Fibroblast of lung (primary cell): ENCODE results near the gene RALA. TPM values are rescaled to one million over a fixed set of nuclear protein-coding genes. Genes with fewer than 3 reads are reported as not detected.

ENCODE experiments used
- DNase-seq, 2 donors: peaks; one replicate each; pipeline versions ENCODE4 v3.0.0 to v3.0.0-alpha.2; 2010; ENCODE audit warnings: low read depth in 2 of 2
- H2AFZ ChIP-seq: 2 replicates; pipeline ENCODE4 v1.5.1; 2012; ENCODE audit warnings: low read length, control low read depth, inconsistent platforms
- H3K27ac ChIP-seq: 2 replicates; pipeline ENCODE4 v1.5.1; 2011; ENCODE audit warnings: low read length, control low read depth; ENCODE audit not compliant: insufficient read depth
- H3K27me3 ChIP-seq: 2 replicates; pipeline ENCODE4 v1.5.1; 2011; ENCODE audit warnings: mild to moderate bottlenecking, low read length; ENCODE audit not compliant: control insufficient read depth, insufficient read depth
- H3K36me3 ChIP-seq: 2 replicates; pipeline ENCODE4 v1.5.1; 2011; ENCODE audit warnings: low read length; ENCODE audit not compliant: control insufficient read depth, insufficient read depth
- H3K4me1 ChIP-seq: 2 replicates; pipeline ENCODE4 v1.5.1; 2011; ENCODE audit warnings: low read length; ENCODE audit not compliant: control insufficient read depth, insufficient read depth; ENCODE audit errors: extremely low read depth
- H3K4me2 ChIP-seq: 2 replicates; pipeline ENCODE4 v1.5.1; 2011; ENCODE audit warnings: low read length, control low read depth; ENCODE audit not compliant: insufficient read depth; ENCODE audit errors: extremely low read depth
- H3K4me3 ChIP-seq, 4 experiments: fragments of 200-600 bp in 1 of 4; sonication (generic) in 1 of 4; replicated peaks in 1 of 4; 2 replicates each; pipeline ENCODE4 v1.5.1; 2011 to 2016; ENCODE audit warnings: low read length in 4 of 4, low read depth in 3 of 4, mild to moderate bottlenecking in 3 of 4, control low read depth in 2 of 4, inconsistent platforms in 1 of 4, mixed read lengths in 1 of 4; ENCODE audit not compliant: insufficient read depth in 1 of 4; ENCODE audit errors: control extremely low read depth in 1 of 4
- H3K79me2 ChIP-seq: 2 replicates; pipeline ENCODE4 v1.5.1; 2012; ENCODE audit warnings: mild to moderate bottlenecking, low read length, inconsistent platforms; ENCODE audit not compliant: control insufficient read depth, insufficient read depth
- H3K9ac ChIP-seq: 2 replicates; pipeline ENCODE4 v1.5.1; 2011; ENCODE audit warnings: mild to moderate bottlenecking, low read length, control low read depth; ENCODE audit not compliant: insufficient read depth
- H3K9me3 ChIP-seq: 2 replicates; pipeline ENCODE4 v1.5.1; 2012; ENCODE audit warnings: low read depth, low read length; ENCODE audit not compliant: control insufficient read depth, insufficient read depth
- H4K20me1 ChIP-seq: 2 replicates; pipeline ENCODE4 v1.5.1; 2011; ENCODE audit warnings: low read length; ENCODE audit not compliant: control insufficient read depth, insufficient read depth; ENCODE audit errors: extremely low read depth
- EZH2 ChIP-seq: IDR thresholded peaks from 2 replicates; pipeline ENCODE4 v1.5.1; 2012; ENCODE audit warnings: low read length, control low read depth, mild to moderate bottlenecking; ENCODE audit errors: missing control alignments
- polyA plus RNA-seq, 2 donors: library from polyadenylated mRNA; depleted of rRNA in 1 of 2; stranded (reverse) in 1 of 2; unstranded in 1 of 2; fragments of >200 nt; gene quantifications; 2 replicates each; pipeline ENCODE4 v1.2.1, GENCODE V29; 2011 to 2012; ENCODE audit warnings: missing spikeins in 1 of 2
- total RNA-seq: library from RNA; depleted of rRNA; stranded (reverse); fragments of >200 nt; gene quantifications from 2 replicates; pipeline ENCODE4 v1.2.1, GENCODE V29; 2014
- TF ChIP-seq, protein P1 (sequence below), 2 donors: IDR thresholded peaks in 1 of 2; conservative IDR thresholded peaks in 1 of 2; 1 replicate in 1 of 2; 2 replicates in 1 of 2; pipeline ENCODE4 v1.5.1; 2011 to 2012; ENCODE audit warnings: low read length in 2 of 2, control low read depth in 1 of 2, inconsistent platforms in 1 of 2, low read depth in 1 of 2, mild to moderate bottlenecking in 1 of 2

RALA gene
- total and polyA plus RNA-seq, 2 donors (not counting 1 experiment from before 2014, with no cell fraction given): 46.1 to 50.9 TPM

DNA sequence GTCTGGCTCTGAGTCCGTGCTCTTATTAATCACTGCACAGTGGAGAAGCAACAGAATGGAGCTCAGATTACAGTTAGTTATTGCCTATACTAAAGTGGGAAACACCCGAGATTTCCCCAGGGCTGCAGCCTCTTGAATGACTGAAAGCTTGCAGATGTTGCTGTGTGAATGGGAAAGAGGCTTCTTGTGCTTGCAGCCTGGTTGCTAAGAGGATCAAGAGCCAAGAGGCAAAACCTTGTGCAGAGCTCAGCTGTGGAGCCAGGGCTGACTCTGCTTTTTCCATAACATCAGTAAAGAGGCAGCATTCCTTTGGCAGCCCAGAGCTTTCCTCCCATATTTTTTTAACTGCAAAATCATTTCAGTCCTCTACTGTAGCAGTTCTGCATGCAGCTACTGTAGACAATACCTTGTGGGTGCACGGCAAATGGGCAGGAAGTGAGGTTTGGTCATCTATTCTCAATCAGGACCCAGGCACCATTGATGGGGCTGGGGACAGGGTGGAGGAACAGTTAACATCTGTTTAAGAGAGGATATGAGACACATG is 86.5 kb downstream of the RALA start:
- Histone ChIP-seq H3K36me3 (no peaks in the 10 kb centered on the region), H3K4me1 (no peaks in the 10 kb centered on the region), H4K20me1 (no peaks in the 10 kb centered on the region), H3K79me2 (no peaks in the 10 kb centered on the region), H3K27me3 (no peaks in the 10 kb centered on the region), H3K4me3 (no peak overlapping the region), H2AFZ (no peak overlapping the region), H3K9me3 (no peaks in the 10 kb centered on the region), H3K27ac (no peak overlapping the region), H3K4me2 (no peak overlapping the region), H3K9ac (no peak overlapping the region)
- TF ChIP-seq EZH2: no peak
- TF ChIP-seq, protein P1, sequence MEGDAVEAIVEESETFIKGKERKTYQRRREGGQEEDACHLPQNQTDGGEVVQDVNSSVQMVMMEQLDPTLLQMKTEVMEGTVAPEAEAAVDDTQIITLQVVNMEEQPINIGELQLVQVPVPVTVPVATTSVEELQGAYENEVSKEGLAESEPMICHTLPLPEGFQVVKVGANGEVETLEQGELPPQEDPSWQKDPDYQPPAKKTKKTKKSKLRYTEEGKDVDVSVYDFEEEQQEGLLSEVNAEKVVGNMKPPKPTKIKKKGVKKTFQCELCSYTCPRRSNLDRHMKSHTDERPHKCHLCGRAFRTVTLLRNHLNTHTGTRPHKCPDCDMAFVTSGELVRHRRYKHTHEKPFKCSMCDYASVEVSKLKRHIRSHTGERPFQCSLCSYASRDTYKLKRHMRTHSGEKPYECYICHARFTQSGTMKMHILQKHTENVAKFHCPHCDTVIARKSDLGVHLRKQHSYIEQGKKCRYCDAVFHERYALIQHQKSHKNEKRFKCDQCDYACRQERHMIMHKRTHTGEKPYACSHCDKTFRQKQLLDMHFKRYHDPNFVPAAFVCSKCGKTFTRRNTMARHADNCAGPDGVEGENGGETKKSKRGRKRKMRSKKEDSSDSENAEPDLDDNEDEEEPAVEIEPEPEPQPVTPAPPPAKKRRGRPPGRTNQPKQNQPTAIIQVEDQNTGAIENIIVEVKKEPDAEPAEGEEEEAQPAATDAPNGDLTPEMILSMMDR (conservative IDR thresholded peaks at IDR 0.05 in 1 of 2, IDR thresholded peaks at IDR 0.05 in 1 of 2; ENCODE audit: low read depth in 1 of 2, low read length in 2 of 2): no peak
- DNase-seq: peak; percentile 83 to 98

DNA sequence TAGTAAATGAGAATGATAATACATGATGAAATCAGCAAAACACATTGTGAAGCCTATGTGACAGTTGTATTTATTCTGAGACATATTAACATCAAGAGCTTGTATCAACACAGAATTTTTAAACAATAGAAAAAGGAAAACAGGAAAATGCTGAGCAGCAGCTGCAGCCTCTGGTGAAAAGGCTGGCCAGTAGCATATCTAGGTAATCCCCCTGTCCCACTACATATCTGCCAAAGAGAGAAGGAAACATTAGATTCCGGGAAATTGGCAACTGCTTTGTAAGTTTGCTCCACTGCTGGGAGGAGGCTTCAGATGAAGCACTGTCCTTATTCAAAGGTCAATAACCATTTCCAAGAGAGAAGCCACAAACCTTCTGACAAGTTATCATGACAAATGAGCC is 89.4 kb downstream of the RALA start:
- DNase-seq: no peak
- no peaks in the 10 kb centered on the region for H3K79me2 ChIP-seq
- no peaks in the 10 kb centered on the region for H3K9me3 ChIP-seq
- TF ChIP-seq, protein P1 (conservative IDR thresholded peaks at IDR 0.05 in 1 of 2, IDR thresholded peaks at IDR 0.05 in 1 of 2; ENCODE audit: low read depth in 1 of 2, low read length in 2 of 2): no peak
- no peak for TF ChIP-seq EZH2
- H3K36me3 ChIP-seq: no peaks in the 10 kb centered on the region
- no peaks in the 10 kb centered on the region for H3K27me3 ChIP-seq
- H3K4me1 ChIP-seq: no peaks in the 10 kb centered on the region
- H4K20me1 ChIP-seq: no peaks in the 10 kb centered on the region
- no peak overlapping the region for H2AFZ ChIP-seq
- no peak overlapping the region for H3K4me2 ChIP-seq
- no peak overlapping the region for H3K9ac ChIP-seq
- H3K4me3 ChIP-seq: no peak overlapping the region
- H3K27ac ChIP-seq: no peak overlapping the region

DNA sequence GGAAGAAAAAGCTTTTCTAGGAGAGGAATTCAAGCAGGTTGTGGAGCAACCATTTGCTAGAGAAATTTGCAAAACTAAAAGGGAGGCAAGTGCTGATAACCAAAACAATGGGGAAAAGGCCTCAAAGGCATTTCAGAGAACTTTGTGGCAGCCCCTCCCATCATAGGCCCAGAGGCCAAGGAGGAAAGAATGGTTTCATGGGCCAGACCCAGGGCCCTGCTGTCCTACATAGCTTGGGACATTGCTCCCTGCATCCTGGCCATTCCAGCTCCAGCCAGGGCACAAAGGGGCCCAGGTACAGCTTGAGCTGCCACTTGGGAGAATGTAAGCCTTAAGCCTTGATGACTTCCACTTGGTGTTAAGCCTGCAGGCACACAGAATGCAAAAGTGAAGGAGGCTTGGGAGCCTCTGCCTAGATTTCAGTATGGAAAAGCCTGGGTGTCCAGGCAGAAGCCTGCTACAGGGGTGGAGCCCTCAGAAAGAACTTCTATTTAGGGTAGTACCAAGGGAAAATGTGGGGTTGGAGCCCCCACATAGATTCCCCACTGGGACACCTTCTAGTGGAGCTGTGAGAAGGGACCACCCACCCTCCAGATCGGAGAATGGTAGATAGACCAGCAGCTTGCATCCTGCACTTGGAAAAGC is 91.2 kb downstream of the RALA start:
- Histone ChIP-seq H2AFZ (no peak overlapping the region), H3K27me3 (no peaks in the 10 kb centered on the region), H4K20me1 (no peaks in the 10 kb centered on the region), H3K27ac (no peak overlapping the region), H3K9me3 (no peaks in the 10 kb centered on the region), H3K9ac (no peak overlapping the region), H3K4me1 (no peaks in the 10 kb centered on the region), H3K4me3 (no peak overlapping the region), H3K4me2 (no peak overlapping the region), H3K36me3 (no peaks in the 10 kb centered on the region), H3K79me2 (no peaks in the 10 kb centered on the region)
- TF ChIP-seq, protein P1 (conservative IDR thresholded peaks at IDR 0.05 in 1 of 2, IDR thresholded peaks at IDR 0.05 in 1 of 2; ENCODE audit: low read depth in 1 of 2, low read length in 2 of 2): no peak
- no peak for TF ChIP-seq EZH2
- no peak for DNase-seq
